Astrocyte (in vitro differentiated cells and primary cell): Measurements from ENCODE around the gene YWHAB. TPM values are rescaled to one million over a fixed set of nuclear protein-coding genes. Genes with fewer than 3 reads are reported as not detected.

Experiments
- DNase-seq: peaks from one replicate; pipeline ENCODE4 v3.0.0-alpha.2; 2010; ENCODE audit warnings: low read depth
- FAIRE-seq: peaks from 2 replicates; lab custom pipeline; 2011; peaks lifted over from hg19 to GRCh38; lab: Jason Lieb, UNC
- H2AFZ ChIP-seq: 2 replicates; pipeline ENCODE4 v1.6.0; 2012; ENCODE audit warnings: low read depth, low read length, inconsistent platforms
- H3K27ac ChIP-seq: 2 replicates; pipeline ENCODE4 v1.5.1; 2011; ENCODE audit warnings: low read depth, low read length, inconsistent platforms
- H3K27me3 ChIP-seq: 2 replicates; pipeline ENCODE4 v1.6.0; 2011; ENCODE audit warnings: low read length, inconsistent platforms; ENCODE audit not compliant: insufficient read depth
- H3K36me3 ChIP-seq: 2 replicates; pipeline ENCODE4 v1.5.1; 2011; ENCODE audit warnings: low read length, inconsistent platforms; ENCODE audit not compliant: insufficient read depth
- H3K4me1 ChIP-seq: 2 replicates; pipeline ENCODE4 v1.5.1; 2011; ENCODE audit warnings: low read length, inconsistent platforms; ENCODE audit not compliant: insufficient read depth
- H3K4me2 ChIP-seq: 2 replicates; pipeline ENCODE4 v1.6.0; 2012; ENCODE audit warnings: low read length, inconsistent platforms
- H3K4me3 ChIP-seq: 2 replicates; pipeline ENCODE4 v1.5.1; 2011; ENCODE audit warnings: low read depth, mild to moderate bottlenecking, low read length, inconsistent platforms; ENCODE audit not compliant: insufficient read depth
- H3K79me2 ChIP-seq: 2 replicates; pipeline ENCODE4 v1.6.0; 2012; ENCODE audit warnings: mild to moderate bottlenecking, low read length, inconsistent platforms; ENCODE audit not compliant: insufficient read depth
- H3K9ac ChIP-seq: 2 replicates; pipeline ENCODE4 v1.6.0; 2012; ENCODE audit warnings: mild to moderate bottlenecking, low read length, inconsistent platforms
- H3K9me3 ChIP-seq: 2 replicates; pipeline ENCODE4 v1.5.1; 2012; ENCODE audit warnings: low read depth, mild to moderate bottlenecking, low read length, inconsistent platforms; ENCODE audit not compliant: insufficient read depth
- H4K20me1 ChIP-seq: 2 replicates; pipeline ENCODE4 v1.6.0; 2012; ENCODE audit warnings: low read length, inconsistent platforms; ENCODE audit not compliant: insufficient read depth
- H3K27ac Mint-ChIP-seq: one replicate; pipeline ENCODE4 v1.8.0; 2021; ENCODE audit warnings: mild to moderate bottlenecking, mixed read lengths; ENCODE audit not compliant: unreplicated experiment
- H3K27me3 Mint-ChIP-seq: one replicate; pipeline ENCODE4 v1.8.0; 2021; ENCODE audit warnings: low read depth, mixed read lengths; ENCODE audit not compliant: unreplicated experiment
- H3K36me3 Mint-ChIP-seq: one replicate; pipeline ENCODE4 v1.8.0; 2021; ENCODE audit warnings: low read depth, mixed read lengths; ENCODE audit not compliant: unreplicated experiment
- H3K4me1 Mint-ChIP-seq: one replicate; pipeline ENCODE4 v1.8.0; 2021; ENCODE audit warnings: low read depth, mixed read lengths; ENCODE audit not compliant: unreplicated experiment
- H3K4me3 Mint-ChIP-seq: one replicate; pipeline ENCODE4 v1.8.0; 2021; ENCODE audit warnings: mild to moderate bottlenecking, moderate library complexity, mixed read lengths; ENCODE audit not compliant: unreplicated experiment
- H3K9me3 Mint-ChIP-seq: one replicate; pipeline ENCODE4 v1.8.0; 2021; ENCODE audit warnings: mild to moderate bottlenecking, mixed read lengths; ENCODE audit not compliant: unreplicated experiment
- EZH2 ChIP-seq: IDR thresholded peaks from 2 replicates; pipeline ENCODE4 v1.6.1; 2012; ENCODE audit warnings: mild to moderate bottlenecking, low read length, inconsistent platforms; ENCODE audit not compliant: insufficient read depth
- total RNA-seq: library from RNA; stranded (reverse); gene quantifications from 2 replicates; pipeline ENCODE4 v1.2.1, GENCODE V29; 2021
- TF ChIP-seq, protein P1 (sequence below): IDR thresholded peaks from 2 replicates; pipeline ENCODE4 v1.5.1; 2011; ENCODE audit warnings: low read depth, mild to moderate bottlenecking, inconsistent platforms, low read length, moderate library complexity; ENCODE audit not compliant: insufficient read depth

The YWHAB gene
- total RNA-seq, 1 donor from 2014 or later, result 236 TPM

DNA sequence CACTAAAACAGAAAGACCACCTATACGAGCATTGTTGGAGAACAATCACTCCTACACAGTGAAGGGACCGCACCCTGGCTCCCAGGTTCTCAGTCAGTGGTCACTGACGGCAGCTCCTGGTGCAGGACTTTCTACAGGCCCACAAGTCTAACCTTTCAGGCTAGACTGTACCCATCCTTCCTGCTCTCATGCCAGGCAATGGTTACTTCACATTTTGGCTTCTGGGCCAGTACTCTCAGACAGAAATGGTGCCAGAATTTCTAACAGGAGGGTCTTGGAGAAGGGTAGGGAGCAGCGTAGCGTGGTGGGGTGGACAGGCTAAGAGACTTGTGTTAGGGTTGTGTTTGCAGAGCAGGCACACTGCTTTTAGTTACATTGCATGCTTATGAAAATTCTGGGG, 62.6 kb downstream of the YWHAB start:
- FAIRE-seq, result no peak
- Histone ChIP-seq H3K4me3 (no peak overlapping the region), H4K20me1 (peaks cover 47% of the 10 kb centered on the region), H3K27ac (no peak overlapping the region), H3K27me3 (no peaks in the 10 kb centered on the region), H3K79me2 (peaks cover 11% of the 10 kb centered on the region), H3K9me3 (no peaks in the 10 kb centered on the region), H3K4me1 (no peaks in the 10 kb centered on the region), H3K4me2 (no peak overlapping the region), H3K9ac (no peak overlapping the region), H3K36me3 (peaks cover 70% of the 10 kb centered on the region), H2AFZ (no peak overlapping the region)
- Mint-ChIP-seq H3K4me1 (no peaks in the 10 kb centered on the region), H3K27me3 (no peaks in the 10 kb centered on the region), H3K27ac (no peak overlapping the region), H3K9me3 (no peaks in the 10 kb centered on the region), H3K36me3 (peaks cover 22% of the 10 kb centered on the region), H3K4me3 (no peak overlapping the region)
- DNase-seq, result no peak
- TF ChIP-seq, protein P1, sequence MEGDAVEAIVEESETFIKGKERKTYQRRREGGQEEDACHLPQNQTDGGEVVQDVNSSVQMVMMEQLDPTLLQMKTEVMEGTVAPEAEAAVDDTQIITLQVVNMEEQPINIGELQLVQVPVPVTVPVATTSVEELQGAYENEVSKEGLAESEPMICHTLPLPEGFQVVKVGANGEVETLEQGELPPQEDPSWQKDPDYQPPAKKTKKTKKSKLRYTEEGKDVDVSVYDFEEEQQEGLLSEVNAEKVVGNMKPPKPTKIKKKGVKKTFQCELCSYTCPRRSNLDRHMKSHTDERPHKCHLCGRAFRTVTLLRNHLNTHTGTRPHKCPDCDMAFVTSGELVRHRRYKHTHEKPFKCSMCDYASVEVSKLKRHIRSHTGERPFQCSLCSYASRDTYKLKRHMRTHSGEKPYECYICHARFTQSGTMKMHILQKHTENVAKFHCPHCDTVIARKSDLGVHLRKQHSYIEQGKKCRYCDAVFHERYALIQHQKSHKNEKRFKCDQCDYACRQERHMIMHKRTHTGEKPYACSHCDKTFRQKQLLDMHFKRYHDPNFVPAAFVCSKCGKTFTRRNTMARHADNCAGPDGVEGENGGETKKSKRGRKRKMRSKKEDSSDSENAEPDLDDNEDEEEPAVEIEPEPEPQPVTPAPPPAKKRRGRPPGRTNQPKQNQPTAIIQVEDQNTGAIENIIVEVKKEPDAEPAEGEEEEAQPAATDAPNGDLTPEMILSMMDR, result no peak
- no peak for TF ChIP-seq EZH2

DNA sequence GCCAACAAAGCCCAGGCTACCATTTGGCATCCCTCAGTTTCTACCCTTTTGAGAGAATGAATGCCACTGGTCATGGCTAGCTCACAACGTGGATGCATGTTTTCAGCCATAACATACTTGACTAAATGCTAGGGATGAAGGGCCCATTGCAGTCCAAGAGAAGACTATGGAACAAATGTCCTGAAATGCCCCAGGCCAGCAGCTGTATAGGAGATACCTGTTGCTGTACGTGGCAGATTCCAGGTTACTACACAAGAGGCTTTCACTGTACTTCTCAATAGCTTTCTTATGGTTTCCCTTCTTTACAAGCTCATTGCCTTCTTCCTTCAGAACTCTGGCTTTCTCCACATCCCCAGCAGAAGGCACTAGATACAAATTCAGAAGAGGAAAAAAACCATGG, 63.0 kb downstream of the YWHAB start:
- Histone ChIP-seq H3K4me1 (no peaks in the 10 kb centered on the region), H3K9me3 (no peaks in the 10 kb centered on the region), H3K4me3 (no peak overlapping the region), H3K27ac (no peak overlapping the region), H3K4me2 (no peak overlapping the region), H3K79me2 (peaks cover 15% of the 10 kb centered on the region), H3K9ac (no peak overlapping the region), H4K20me1 (peaks cover 49% of the 10 kb centered on the region), H3K36me3 (peaks cover 70% of the 10 kb centered on the region), H2AFZ (no peak overlapping the region), H3K27me3 (no peaks in the 10 kb centered on the region)
- Mint-ChIP-seq H3K4me1 (no peaks in the 10 kb centered on the region), H3K27me3 (no peaks in the 10 kb centered on the region), H3K9me3 (no peaks in the 10 kb centered on the region), H3K27ac (no peak overlapping the region), H3K36me3 (peaks cover 26% of the 10 kb centered on the region), H3K4me3 (no peak overlapping the region)
- no peak for TF ChIP-seq EZH2
- TF ChIP-seq, protein P1, result no peak
- DNase-seq (no peak), FAIRE-seq (no peak)

DNA sequence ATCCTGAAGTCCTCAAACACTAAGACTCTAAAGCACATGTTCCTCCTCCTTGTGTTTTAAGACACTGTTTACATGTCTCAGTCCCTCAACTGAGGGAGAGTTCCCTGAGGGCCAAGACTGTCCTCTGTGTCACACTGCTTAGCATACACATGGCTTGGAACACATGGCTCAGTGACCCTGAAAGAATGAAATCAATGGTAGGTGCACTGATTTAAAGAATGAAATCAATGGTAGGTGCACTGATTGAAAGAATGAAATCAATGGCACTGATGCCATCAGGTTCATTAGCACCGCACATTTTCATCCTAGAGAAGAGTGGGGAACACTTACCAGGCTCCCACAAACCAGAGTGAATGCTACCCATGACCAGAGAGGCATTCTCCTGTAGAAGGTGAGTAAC, 64.9 kb downstream of the YWHAB start:
- H3K4me2 ChIP-seq, result no peak overlapping the region
- H3K27ac ChIP-seq, result no peak overlapping the region
- H3K9me3 ChIP-seq, result no peaks in the 10 kb centered on the region
- no peaks in the 10 kb centered on the region for H3K4me1 Mint-ChIP-seq
- no peaks in the 10 kb centered on the region for H3K27me3 ChIP-seq
- peaks cover 84% of the 10 kb centered on the region for H3K36me3 ChIP-seq
- DNase-seq (no peak), FAIRE-seq (no peak)
- no peak overlapping the region for H2AFZ ChIP-seq
- H3K36me3 Mint-ChIP-seq, result peaks cover 33% of the 10 kb centered on the region
- no peak overlapping the region for H3K9ac ChIP-seq
- H3K4me1 ChIP-seq, result no peaks in the 10 kb centered on the region
- no peaks in the 10 kb centered on the region for H3K27me3 Mint-ChIP-seq
- peaks cover 57% of the 10 kb centered on the region for H4K20me1 ChIP-seq
- H3K27ac Mint-ChIP-seq, result no peak overlapping the region
- peaks cover 32% of the 10 kb centered on the region for H3K79me2 ChIP-seq
- no peak overlapping the region for H3K4me3 Mint-ChIP-seq
- no peak overlapping the region for H3K4me3 ChIP-seq
- TF ChIP-seq EZH2, result no peak
- TF ChIP-seq, protein P1, result no peak
- no peaks in the 10 kb centered on the region for H3K9me3 Mint-ChIP-seq
